CD4-positive, CD25-positive, alpha-beta regulatory T cell (primary cell): Measurements from ENCODE around the gene NFASC. TPM values are rescaled to one million over a fixed set of nuclear protein-coding genes. Genes with fewer than 3 reads are reported as not detected.

ENCODE experiments used
- ATAC-seq, 2 donors: fragments of 150-1000 bp; cut with Tn5 transposase; one replicate each; pipeline ENCODE4 v1.10.0; 2021; ENCODE audit warnings: low read depth in 2 of 2, moderate number of reproducible peaks in 2 of 2, moderate library complexity in 1 of 2
- DNase-seq, 3 donors: peaks; one replicate each; pipeline versions ENCODE4 v3.0.0 to v3.0.0-alpha.2; 2012 to 2022; ENCODE audit warnings: mixed read lengths in 1 of 3
- H3K27ac ChIP-seq: one replicate; pipeline ENCODE4 v1.7.0; 2013; ENCODE audit warnings: mild to moderate bottlenecking, low read length; ENCODE audit not compliant: insufficient read depth, poor library complexity, severe bottlenecking
- H3K27me3 ChIP-seq: one replicate; pipeline ENCODE4 v1.7.0; 2013; ENCODE audit warnings: low read length; ENCODE audit not compliant: control insufficient read depth, insufficient read depth
- H3K36me3 ChIP-seq: one replicate; pipeline ENCODE4 v1.7.0; 2013; ENCODE audit warnings: mild to moderate bottlenecking, low read length, moderate library complexity; ENCODE audit not compliant: control insufficient read depth, insufficient read depth
- H3K4me1 ChIP-seq: 2 replicates; pipeline ENCODE4 v1.7.0; 2013; ENCODE audit warnings: mild to moderate bottlenecking, low read length; ENCODE audit not compliant: insufficient read depth, control insufficient read depth, poor library complexity, severe bottlenecking
- H3K4me3 ChIP-seq: one replicate; pipeline ENCODE4 v1.7.0; 2013; ENCODE audit warnings: low read depth, mild to moderate bottlenecking, low read length, moderate library complexity
- H3K9me3 ChIP-seq, 2 experiments: 1 replicate in 1 of 2; 2 replicates in 1 of 2; pipeline ENCODE4 v1.7.0; 2013; ENCODE audit warnings: low read length in 2 of 2, mild to moderate bottlenecking in 1 of 2, moderate library complexity in 1 of 2; ENCODE audit not compliant: control insufficient read depth in 2 of 2
- H3K27ac Mint-ChIP-seq, 3 donors: one replicate each; pipeline ENCODE4 v1.8.0; 2020 to 2022; ENCODE audit warnings: mild to moderate bottlenecking in 3 of 3, mixed read lengths in 3 of 3, moderate library complexity in 2 of 3
- H3K27me3 Mint-ChIP-seq: one replicate; pipeline ENCODE4 v1.8.0; 2022; ENCODE audit warnings: mild to moderate bottlenecking, mixed read lengths
- H3K36me3 Mint-ChIP-seq: one replicate; pipeline ENCODE4 v1.8.0; 2020; ENCODE audit warnings: mixed read lengths
- H3K4me1 Mint-ChIP-seq, 4 donors: one replicate each; pipeline ENCODE4 v1.8.0; 2020 to 2022; ENCODE audit warnings: mixed read lengths in 4 of 4, mild to moderate bottlenecking in 1 of 4
- H3K4me3 Mint-ChIP-seq, 4 donors: one replicate each; pipeline ENCODE4 v1.8.0; 2020 to 2022; ENCODE audit warnings: mild to moderate bottlenecking in 4 of 4, mixed read lengths in 4 of 4, moderate library complexity in 3 of 4
- H3K9me3 Mint-ChIP-seq, 7 donors: one replicate each; pipeline ENCODE4 v1.8.0; 2020 to 2022; ENCODE audit warnings: mixed read lengths in 7 of 7, mild to moderate bottlenecking in 3 of 7, moderate library complexity in 2 of 7
- polyA plus RNA-seq, 4 donors: library from polyadenylated mRNA; unstranded; fragments of 300-500 nt; fragmentation: Illumina TruSeq; gene quantifications; one replicate each; pipeline ENCODE4 v1.2.3, GENCODE V29; 2021
- total RNA-seq: library from RNA; stranded (reverse); gene quantifications from one replicate; pipeline ENCODE4 v1.2.3, GENCODE V29; 2022

NFASC gene
- total and polyA plus RNA-seq, 5 donors from 2014 or later, result not detected

- Mint-ChIP-seq H3K9me3 (no peaks in the 10 kb centered on the region), H3K27ac (no peak overlapping the region), H3K4me3 (no peak overlapping the region), H3K4me1 (no peaks in the 10 kb centered on the region), H3K36me3 (no peaks in the 10 kb centered on the region), H3K27me3 (peaks cover 3% of the 10 kb centered on the region)
- Histone ChIP-seq H3K27me3 (peaks cover 4% of the 10 kb centered on the region), H3K9me3 (no peaks in the 10 kb centered on the region), H3K36me3 (no peaks in the 10 kb centered on the region), H3K4me3 (no peak overlapping the region), H3K4me1 (no peaks in the 10 kb centered on the region), H3K27ac (no peak overlapping the region)
- no peak for DNase-seq
- ATAC-seq, result no peak
These were observed 130.5 kb downstream of the NFASC start for GRCh38 chr1:205001162-205001561.

- Mint-ChIP-seq H3K27ac (no peak overlapping the region), H3K9me3 (no peaks in the 10 kb centered on the region), H3K27me3 (peaks cover 4% of the 10 kb centered on the region), H3K4me1 (no peaks in the 10 kb centered on the region), H3K4me3 (no peak overlapping the region), H3K36me3 (no peaks in the 10 kb centered on the region)
- no peaks in the 10 kb centered on the region for H3K4me1 ChIP-seq
- ATAC-seq, result no peak
- H3K4me3 ChIP-seq, result no peak overlapping the region
- no peak overlapping the region for H3K27ac ChIP-seq
- H3K27me3 ChIP-seq, result peaks cover 4% of the 10 kb centered on the region
- H3K36me3 ChIP-seq, result no peaks in the 10 kb centered on the region
- no peaks in the 10 kb centered on the region for H3K9me3 ChIP-seq
- DNase-seq, result no peak
These were observed 132.0 kb downstream of the NFASC start for GRCh38 chr1:205002705-205003104.

GRCh38 chr1:205003358-205004131, 132.9 kb downstream of the NFASC start:
- ATAC-seq (no peak), DNase-seq (no peak)
- Mint-ChIP-seq H3K4me3 (no peak overlapping the region), H3K4me1 (no peaks in the 10 kb centered on the region), H3K27me3 (peaks cover 4% of the 10 kb centered on the region), H3K9me3 (no peaks in the 10 kb centered on the region), H3K36me3 (no peaks in the 10 kb centered on the region), H3K27ac (no peak overlapping the region)
- no peak overlapping the region for H3K4me3 ChIP-seq
- no peaks in the 10 kb centered on the region for H3K9me3 ChIP-seq
- peaks cover 4% of the 10 kb centered on the region for H3K27me3 ChIP-seq
- no peaks in the 10 kb centered on the region for H3K36me3 ChIP-seq
- no peak overlapping the region for H3K27ac ChIP-seq
- H3K4me1 ChIP-seq, result no peaks in the 10 kb centered on the region

- Histone ChIP-seq H3K4me1 (no peaks in the 10 kb centered on the region), H3K27ac (no peak overlapping the region), H3K27me3 (peaks cover 4% of the 10 kb centered on the region), H3K9me3 (no peaks in the 10 kb centered on the region), H3K36me3 (no peaks in the 10 kb centered on the region), H3K4me3 (no peak overlapping the region)
- Mint-ChIP-seq H3K9me3 (no peaks in the 10 kb centered on the region), H3K36me3 (no peaks in the 10 kb centered on the region), H3K4me1 (no peaks in the 10 kb centered on the region), H3K27me3 (peaks cover 4% of the 10 kb centered on the region), H3K27ac (no peak overlapping the region), H3K4me3 (no peak overlapping the region)
- ATAC-seq (no peak), DNase-seq (no peak)
These were observed 133.7 kb downstream of the NFASC start for GRCh38 chr1:205004351-205004750.

- H3K27me3 ChIP-seq, result peaks cover 4% of the 10 kb centered on the region
- Mint-ChIP-seq H3K27ac (peak overlapping the region in 1 of 3 donors; percentile 74), H3K27me3 (peaks cover 10% of the 10 kb centered on the region), H3K4me1 (no peaks in the 10 kb centered on the region), H3K9me3 (peaks cover 0 to 2% (median 0%) of the 10 kb centered on the region in 7 donors), H3K4me3 (no peak overlapping the region), H3K36me3 (no peaks in the 10 kb centered on the region)
- no peak overlapping the region for H3K4me3 ChIP-seq
- no peaks in the 10 kb centered on the region for H3K4me1 ChIP-seq
- ATAC-seq, result no peak
- DNase-seq, result no peak
- no peaks in the 10 kb centered on the region for H3K36me3 ChIP-seq
- no peaks in the 10 kb centered on the region for H3K9me3 ChIP-seq
- no peak overlapping the region for H3K27ac ChIP-seq
These were observed 138.2 kb downstream of the NFASC start for GRCh38 chr1:205008896-205009295.

GRCh38 chr1:205009670-205010069, 139.0 kb downstream of the NFASC start:
- peaks cover 4% of the 10 kb centered on the region for H3K27me3 ChIP-seq
- H3K9me3 Mint-ChIP-seq, result peaks cover 0 to 2% (median 0%) of the 10 kb centered on the region in 7 donors
- H3K27ac Mint-ChIP-seq, result no peak overlapping the region
- no peaks in the 10 kb centered on the region for H3K4me1 ChIP-seq
- no peaks in the 10 kb centered on the region for H3K4me1 Mint-ChIP-seq
- no peaks in the 10 kb centered on the region for H3K36me3 ChIP-seq
- H3K9me3 ChIP-seq, result no peaks in the 10 kb centered on the region
- H3K27ac ChIP-seq, result no peak overlapping the region
- no peak for ATAC-seq
- peaks cover 13% of the 10 kb centered on the region for H3K27me3 Mint-ChIP-seq
- no peak overlapping the region for H3K4me3 ChIP-seq
- no peak for DNase-seq
- H3K4me3 Mint-ChIP-seq, result no peak overlapping the region
- no peaks in the 10 kb centered on the region for H3K36me3 Mint-ChIP-seq

- Mint-ChIP-seq H3K27ac (no peak overlapping the region), H3K4me1 (no peaks in the 10 kb centered on the region), H3K36me3 (no peaks in the 10 kb centered on the region), H3K4me3 (no peak overlapping the region), H3K9me3 (peaks cover 0 to 2% (median 0%) of the 10 kb centered on the region in 7 donors), H3K27me3 (peaks cover 11% of the 10 kb centered on the region)
- Histone ChIP-seq H3K4me1 (no peaks in the 10 kb centered on the region), H3K27ac (no peak overlapping the region), H3K36me3 (no peaks in the 10 kb centered on the region), H3K9me3 (no peaks in the 10 kb centered on the region), H3K4me3 (no peak overlapping the region), H3K27me3 (no peaks in the 10 kb centered on the region)
- DNase-seq (no peak), ATAC-seq (no peak)
These were observed 141.9 kb downstream of the NFASC start for GRCh38 chr1:205012391-205013140.
